WTC11 (cell line): ENCODE measurements around the gene ATP6V0D1.

ENCODE experiments used
- CBFB ChIP-seq: sonication (generic); formaldehyde crosslinking; IDR thresholded peaks from 2 replicates; pipeline ENCODE4 v1.8.1; 2022; ENCODE audit warnings: mild to moderate bottlenecking, low read depth, missing genetic modification reagents
- CTCF ChIP-seq: fragments of 200-600 bp; IDR thresholded peaks from 2 replicates; pipeline ENCODE4 v1.8.0; 2022; ENCODE audit warnings: antibody characterized with exemption
- E2F1 ChIP-seq: sonication (generic); formaldehyde crosslinking; IDR thresholded peaks from 2 replicates; pipeline ENCODE4 v1.8.0; 2022; ENCODE audit warnings: mild to moderate bottlenecking, missing genetic modification reagents
- SOX15 ChIP-seq: fragments of 250-450 bp; sonication (Bioruptor Pico); IDR thresholded peaks from 2 replicates; pipeline ENCODE4 v1.9.0; 2021; ENCODE audit warnings: mild to moderate bottlenecking
- TP53 ChIP-seq: sonication (generic); formaldehyde crosslinking; IDR thresholded peaks from 2 replicates; pipeline ENCODE4 v1.8.1; 2023; ENCODE audit warnings: mild to moderate bottlenecking, missing genetic modification reagents
- ZNF138 ChIP-seq: sonication (generic); formaldehyde crosslinking; conservative IDR thresholded peaks from 2 replicates; pipeline ENCODE4 v1.8.1; 2022; ENCODE audit warnings: mild to moderate bottlenecking, moderate library complexity, missing genetic modification reagents
- ZNF263 ChIP-seq: sonication (generic); formaldehyde crosslinking; IDR thresholded peaks from 2 replicates; pipeline ENCODE4 v1.8.1; 2022; ENCODE audit warnings: low read depth, mild to moderate bottlenecking, moderate library complexity, missing genetic modification reagents
- ZNF423 ChIP-seq: fragments of 250-450 bp; sonication (Bioruptor Pico); IDR thresholded peaks from 2 replicates; pipeline ENCODE4 v2.1.2; 2022; ENCODE audit warnings: mild to moderate bottlenecking, moderate library complexity
- ZNF512 ChIP-seq: sonication (generic); formaldehyde crosslinking; IDR thresholded peaks from 2 replicates; pipeline ENCODE4 v1.8.1; 2022; ENCODE audit warnings: missing genetic modification reagents, borderline replicate concordance
- TF ChIP-seq, protein P1 (sequence below): sonication (generic); formaldehyde crosslinking; IDR thresholded peaks from 2 replicates; pipeline ENCODE4 v1.8.1; 2022; ENCODE audit warnings: low read depth, mild to moderate bottlenecking, moderate library complexity, missing genetic modification reagents, borderline replicate concordance

- no peak for TF ChIP-seq CTCF
- no peak for TF ChIP-seq SOX15 (CRISPR knock-in tag)
- no peak for TF ChIP-seq ZNF138 (CRISPR knock-in tag)
- TF ChIP-seq ZNF512 (CRISPR knock-in tag), result no peak
- TF ChIP-seq ZNF263 (CRISPR knock-in tag), result no peak
- TF ChIP-seq TP53, result no peak
- TF ChIP-seq E2F1 (CRISPR knock-in tag), result no peak
- TF ChIP-seq ZNF423 (CRISPR knock-in tag), result no peak
- TF ChIP-seq, protein P1, sequence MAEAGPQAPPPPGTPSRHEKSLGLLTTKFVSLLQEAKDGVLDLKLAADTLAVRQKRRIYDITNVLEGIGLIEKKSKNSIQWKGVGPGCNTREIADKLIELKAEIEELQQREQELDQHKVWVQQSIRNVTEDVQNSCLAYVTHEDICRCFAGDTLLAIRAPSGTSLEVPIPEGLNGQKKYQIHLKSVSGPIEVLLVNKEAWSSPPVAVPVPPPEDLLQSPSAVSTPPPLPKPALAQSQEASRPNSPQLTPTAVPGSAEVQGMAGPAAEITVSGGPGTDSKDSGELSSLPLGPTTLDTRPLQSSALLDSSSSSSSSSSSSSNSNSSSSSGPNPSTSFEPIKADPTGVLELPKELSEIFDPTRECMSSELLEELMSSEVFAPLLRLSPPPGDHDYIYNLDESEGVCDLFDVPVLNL (CRISPR knock-in tag), result no peak
- TF ChIP-seq CBFB (CRISPR knock-in tag), result no peak
These were observed 54.0 kb downstream of the ATP6V0D1 start for GRCh38 chr16:67426950-67427349.
